Measurements from ENCODE around the gene ADAMTS13.

The ADAMTS13 gene

GRCh38 chr9:133393399-133393798 lies 28.8 kb upstream of the ADAMTS13 start:
- H3K4me3 ChIP-seq (ENCODE audit: low read depth, low read length), result no peak overlapping the region
- TF ChIP-seq, protein P1, sequence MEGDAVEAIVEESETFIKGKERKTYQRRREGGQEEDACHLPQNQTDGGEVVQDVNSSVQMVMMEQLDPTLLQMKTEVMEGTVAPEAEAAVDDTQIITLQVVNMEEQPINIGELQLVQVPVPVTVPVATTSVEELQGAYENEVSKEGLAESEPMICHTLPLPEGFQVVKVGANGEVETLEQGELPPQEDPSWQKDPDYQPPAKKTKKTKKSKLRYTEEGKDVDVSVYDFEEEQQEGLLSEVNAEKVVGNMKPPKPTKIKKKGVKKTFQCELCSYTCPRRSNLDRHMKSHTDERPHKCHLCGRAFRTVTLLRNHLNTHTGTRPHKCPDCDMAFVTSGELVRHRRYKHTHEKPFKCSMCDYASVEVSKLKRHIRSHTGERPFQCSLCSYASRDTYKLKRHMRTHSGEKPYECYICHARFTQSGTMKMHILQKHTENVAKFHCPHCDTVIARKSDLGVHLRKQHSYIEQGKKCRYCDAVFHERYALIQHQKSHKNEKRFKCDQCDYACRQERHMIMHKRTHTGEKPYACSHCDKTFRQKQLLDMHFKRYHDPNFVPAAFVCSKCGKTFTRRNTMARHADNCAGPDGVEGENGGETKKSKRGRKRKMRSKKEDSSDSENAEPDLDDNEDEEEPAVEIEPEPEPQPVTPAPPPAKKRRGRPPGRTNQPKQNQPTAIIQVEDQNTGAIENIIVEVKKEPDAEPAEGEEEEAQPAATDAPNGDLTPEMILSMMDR (IDR thresholded peaks at IDR 0.05; ENCODE audit: insufficient read depth, low read depth, low read length, missing control alignments), result no peak
- no peak for DNase-seq (ENCODE audit: low read depth)

DNA sequence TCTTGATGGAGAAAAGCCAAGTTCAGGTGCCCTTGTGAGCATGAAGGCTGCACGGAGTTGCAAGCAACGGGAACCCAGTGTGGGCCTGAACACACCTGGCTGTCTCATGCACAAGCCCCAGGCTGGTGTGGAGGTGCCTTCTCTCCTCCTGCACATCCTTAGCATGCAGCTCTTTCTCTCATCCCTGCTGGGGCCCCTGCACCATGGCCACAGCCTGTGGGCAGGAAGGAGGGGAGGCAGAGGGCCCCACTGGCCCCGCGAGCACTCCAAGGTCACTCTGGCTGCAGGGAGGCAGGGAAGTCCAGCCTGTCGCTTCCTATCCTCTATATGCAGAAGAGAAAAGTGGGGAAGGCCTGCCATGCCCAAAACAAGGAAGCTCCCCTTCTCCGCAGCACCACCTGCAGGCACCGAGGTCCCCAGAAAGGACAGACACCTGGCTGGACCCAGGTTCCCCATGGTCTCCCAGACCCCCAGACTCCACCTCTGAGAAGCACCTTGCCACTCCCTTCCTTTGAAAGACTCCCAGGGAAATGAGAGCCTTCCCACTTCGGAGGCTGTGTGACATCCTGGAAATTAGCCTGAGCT lies 27.4 kb upstream of the ADAMTS13 start:
- TF ChIP-seq, protein P1 (IDR thresholded peaks at IDR 0.05; ENCODE audit: insufficient read depth, low read depth, low read length, missing control alignments), result no peak
- no peak for DNase-seq (ENCODE audit: low read depth)
- no peak overlapping the region for H3K4me3 ChIP-seq (ENCODE audit: low read depth, low read length)

DNA sequence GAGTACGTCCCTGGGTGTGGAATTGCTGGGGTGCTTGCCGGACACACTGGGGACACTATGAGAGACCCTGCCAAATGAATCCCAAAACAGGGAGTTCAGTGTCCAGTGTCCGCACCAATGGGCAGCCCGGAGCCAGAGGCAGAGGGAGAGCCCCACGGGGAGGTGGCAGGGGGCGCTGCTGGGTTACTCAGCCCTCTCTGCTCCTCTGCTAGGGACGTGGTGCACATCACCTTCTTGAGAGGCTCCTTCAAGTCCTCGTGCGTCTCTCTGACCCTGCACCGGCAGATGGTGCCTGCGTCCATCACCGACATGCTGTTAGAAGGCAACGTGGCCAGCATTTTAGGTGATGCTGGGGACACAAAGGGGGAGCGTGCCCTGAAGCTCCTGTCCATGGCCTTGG lies 25.2 kb upstream of the ADAMTS13 start:
- no peak for DNase-seq (ENCODE audit: low read depth)
- TF ChIP-seq, protein P1 (IDR thresholded peaks at IDR 0.05; ENCODE audit: insufficient read depth, low read depth, low read length, missing control alignments), result no peak
- H3K4me3 ChIP-seq (ENCODE audit: low read depth, low read length), result no peak overlapping the region

- TF ChIP-seq, protein P1 (IDR thresholded peaks at IDR 0.05; ENCODE audit: insufficient read depth, low read depth, low read length, missing control alignments), result no peak
- no peak overlapping the region for H3K4me3 ChIP-seq (ENCODE audit: low read depth, low read length)
- no peak for DNase-seq (ENCODE audit: low read depth)
These were observed 24.8 kb upstream of the ADAMTS13 start for GRCh38 chr9:133397370-133397769.

DNA sequence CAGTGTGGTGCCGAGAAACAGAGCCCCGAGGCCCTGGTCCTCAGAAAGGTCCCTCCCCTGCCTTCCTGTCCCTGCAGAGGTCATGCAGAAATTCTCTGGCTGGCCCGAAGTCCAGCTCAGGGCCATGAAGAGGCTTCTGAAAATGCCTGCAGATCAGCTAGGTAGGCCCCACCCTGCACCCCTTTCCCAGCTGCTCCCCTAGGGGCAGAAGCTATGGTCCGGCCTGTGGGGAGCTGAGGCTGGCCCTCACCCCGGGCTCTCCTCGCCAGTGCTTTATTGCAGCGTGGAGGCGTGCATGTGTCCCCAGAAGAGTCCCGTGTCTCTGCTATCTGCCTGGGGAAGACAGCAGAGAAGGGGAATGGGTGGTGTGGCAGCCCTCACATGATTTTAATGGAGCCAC lies 24.3 kb upstream of the ADAMTS13 start:
- TF ChIP-seq, protein P1 (IDR thresholded peaks at IDR 0.05; ENCODE audit: insufficient read depth, low read depth, low read length, missing control alignments), result no peak
- DNase-seq (ENCODE audit: low read depth), result no peak
- no peak overlapping the region for H3K4me3 ChIP-seq (ENCODE audit: low read depth, low read length)

DNA sequence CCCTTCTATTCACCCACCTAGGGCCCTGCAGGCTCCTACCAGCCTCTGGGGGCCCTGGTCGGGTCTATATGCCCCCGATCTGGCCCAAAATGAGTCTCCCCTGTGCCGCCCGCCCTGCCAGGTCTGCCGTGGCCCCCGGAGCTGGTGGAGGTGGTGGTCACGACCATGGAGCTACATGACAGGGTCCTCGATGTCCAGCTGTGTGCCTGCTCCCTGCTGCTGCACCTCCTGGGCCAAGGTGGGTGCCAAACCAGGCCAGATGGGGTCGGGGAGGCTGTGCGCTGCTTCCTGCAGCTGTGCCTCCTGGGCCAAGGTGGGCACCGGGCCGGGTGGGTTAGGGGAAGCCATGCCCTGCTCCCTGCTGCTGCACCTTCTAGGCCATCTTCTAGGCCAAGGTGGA lies 21.9 kb upstream of the ADAMTS13 start:
- H3K4me3 ChIP-seq (ENCODE audit: low read depth, low read length), result no peak overlapping the region
- TF ChIP-seq, protein P1 (IDR thresholded peaks at IDR 0.05; ENCODE audit: insufficient read depth, low read depth, low read length, missing control alignments), result no peak
- DNase-seq (ENCODE audit: low read depth), result no peak

DNA sequence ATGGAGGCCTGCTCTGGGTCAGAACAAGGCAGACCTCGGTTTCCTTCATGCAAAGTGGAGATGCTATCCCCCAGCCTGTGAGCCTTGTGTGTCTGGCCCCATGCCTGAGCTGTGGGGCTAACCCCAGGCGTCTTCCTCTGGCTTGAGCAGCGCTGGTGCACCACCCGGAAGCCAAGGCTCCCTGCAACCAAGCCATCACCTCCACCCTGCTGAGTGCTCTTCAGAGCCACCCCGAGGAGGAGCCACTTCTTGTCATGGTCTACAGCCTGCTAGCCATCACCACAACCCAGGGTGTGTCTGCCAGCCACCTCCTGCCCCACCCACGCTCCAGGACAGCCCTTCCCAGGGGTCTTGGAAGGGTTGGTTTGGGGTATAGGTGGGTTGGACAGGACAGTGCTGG lies 20.6 kb upstream of the ADAMTS13 start:
- H3K4me3 ChIP-seq (ENCODE audit: low read depth, low read length), result no peak overlapping the region
- TF ChIP-seq, protein P1 (IDR thresholded peaks at IDR 0.05; ENCODE audit: insufficient read depth, low read depth, low read length, missing control alignments), result no peak
- no peak for DNase-seq (ENCODE audit: low read depth)

Measured in GM12865 (cell line).